ENCODE results near the gene PTBP3.
A peak's percentile ranks its signal among the peaks of the same experiment; 100 is the strongest.

The PTBP3 gene

GRCh38 chr9:112174965-112175795 lies 158.2 kb downstream of the PTBP3 start, which contains the start of gene SUSD1:
TSS of gene SUSD1 (minus strand) at chr9:112175297. CDS start at chr9:112175235, 62 bp downstream.
- H3K4me3 ChIP-seq (ENCODE audit: control insufficient read depth, low read depth, low read length), result peak within 1 kb of the TSS; percentile 34
- TF ChIP-seq CTCF (IDR thresholded peaks at IDR 0.05; ENCODE audit: control insufficient read depth, insufficient read depth, low read depth, low read length, missing control alignments), result no peak
- DNase-seq (ENCODE audit: low read depth), result no peak

DNA sequence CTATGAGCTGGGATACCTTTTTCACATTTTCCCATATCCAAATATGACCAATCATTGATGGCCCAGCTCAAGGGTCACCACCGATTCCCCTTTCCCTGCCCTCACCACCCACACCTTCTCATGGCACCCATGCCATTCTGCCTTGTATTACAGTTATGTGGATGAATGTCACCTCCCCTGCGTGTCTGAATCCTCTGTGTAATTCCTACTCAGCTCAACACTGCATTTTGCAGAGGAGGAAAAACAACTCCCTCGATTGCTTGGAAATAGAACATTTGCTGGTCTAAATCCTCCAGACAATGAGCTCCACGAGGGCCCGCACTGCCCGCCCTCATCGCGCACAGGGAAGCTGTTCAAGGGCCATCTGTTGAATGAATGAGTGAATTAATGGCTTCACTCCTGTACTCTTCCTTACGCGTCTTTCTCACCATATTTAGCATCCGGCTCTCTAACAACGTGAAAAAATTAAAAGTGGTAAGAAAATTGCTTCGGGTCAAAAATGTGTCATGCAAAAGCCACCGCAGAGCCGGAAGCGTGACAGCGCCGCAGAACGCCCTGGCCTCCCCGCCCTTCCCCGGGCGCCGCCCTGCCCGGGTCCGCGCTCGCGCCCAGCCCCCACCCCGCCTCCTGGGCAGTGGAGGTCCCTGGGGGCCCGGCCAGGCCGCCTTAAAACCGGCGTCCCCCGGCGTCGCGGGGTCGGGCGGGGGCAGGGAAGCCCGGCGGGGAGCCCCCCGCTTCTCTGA lies 159.0 kb downstream of the PTBP3 start:
- peak overlapping the region; percentile 34 for H3K4me3 ChIP-seq (ENCODE audit: control insufficient read depth, low read depth, low read length)
- DNase-seq (ENCODE audit: low read depth), result no peak
- no peak for TF ChIP-seq CTCF (IDR thresholded peaks at IDR 0.05; ENCODE audit: control insufficient read depth, insufficient read depth, low read depth, low read length, missing control alignments)

DNA sequence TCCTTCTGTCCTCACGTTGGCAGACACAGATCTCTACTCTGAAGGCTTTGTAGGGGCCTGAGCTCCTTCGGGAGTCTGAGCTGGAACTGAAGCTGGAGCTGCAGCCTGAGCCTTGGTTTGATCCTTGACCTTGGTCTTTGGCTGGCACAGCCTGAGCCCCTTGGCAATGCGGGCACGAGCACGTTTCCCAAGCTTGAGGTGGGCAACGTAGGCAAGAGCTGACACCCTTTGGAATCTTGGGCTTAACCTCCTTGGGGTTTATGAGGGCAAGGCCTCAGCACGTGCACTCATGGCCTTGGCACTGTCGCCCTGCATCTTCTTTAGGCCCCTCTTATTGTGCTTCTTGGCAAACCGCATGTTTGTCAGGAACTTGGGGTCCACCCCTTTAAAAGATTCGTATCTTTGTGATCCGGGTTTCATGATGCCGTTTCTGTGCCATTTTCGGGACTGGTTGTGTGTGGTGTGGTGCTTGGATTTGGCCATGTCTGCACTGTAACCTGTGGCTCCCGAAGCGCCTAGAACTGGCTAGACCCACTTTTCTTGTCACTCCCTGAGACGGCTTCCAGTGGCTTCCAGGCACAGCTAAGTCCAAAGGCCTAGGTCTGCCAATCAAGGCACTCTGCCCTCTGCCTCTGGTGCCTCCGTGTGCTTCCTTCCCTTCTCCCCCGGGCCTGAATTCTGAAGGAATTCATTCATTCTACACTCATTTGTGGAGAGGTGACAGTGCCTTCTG lies 159.8 kb downstream of the PTBP3 start:
- TF ChIP-seq CTCF (IDR thresholded peaks at IDR 0.05; ENCODE audit: control insufficient read depth, insufficient read depth, low read depth, low read length, missing control alignments), result no peak
- H3K4me3 ChIP-seq (ENCODE audit: control insufficient read depth, low read depth, low read length), result no peak overlapping the region
- no peak for DNase-seq (ENCODE audit: low read depth)

DNA sequence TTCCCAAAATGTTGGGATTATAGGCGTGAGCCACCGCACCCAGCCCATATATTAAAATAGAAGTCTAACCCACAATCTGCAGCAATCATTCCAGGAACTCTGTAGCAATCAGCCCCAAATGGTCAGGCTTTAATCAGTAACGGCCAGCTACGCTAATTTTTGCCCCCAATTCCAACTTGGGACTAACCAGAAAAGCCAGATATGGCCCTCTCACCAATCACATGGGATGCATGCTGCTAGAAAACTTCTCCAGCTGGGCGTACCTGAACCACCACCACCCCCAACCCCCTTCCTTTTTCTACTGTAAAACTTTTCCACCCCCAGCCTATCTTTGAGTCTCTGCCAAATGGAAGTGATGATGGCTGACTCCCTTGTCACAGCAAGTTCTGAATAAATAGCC lies 162.5 kb downstream of the PTBP3 start:
- no peak overlapping the region for H3K4me3 ChIP-seq (ENCODE audit: control insufficient read depth, low read depth, low read length)
- no peak for TF ChIP-seq CTCF (IDR thresholded peaks at IDR 0.05; ENCODE audit: control insufficient read depth, insufficient read depth, low read depth, low read length, missing control alignments)
- no peak for DNase-seq (ENCODE audit: low read depth)

DNA sequence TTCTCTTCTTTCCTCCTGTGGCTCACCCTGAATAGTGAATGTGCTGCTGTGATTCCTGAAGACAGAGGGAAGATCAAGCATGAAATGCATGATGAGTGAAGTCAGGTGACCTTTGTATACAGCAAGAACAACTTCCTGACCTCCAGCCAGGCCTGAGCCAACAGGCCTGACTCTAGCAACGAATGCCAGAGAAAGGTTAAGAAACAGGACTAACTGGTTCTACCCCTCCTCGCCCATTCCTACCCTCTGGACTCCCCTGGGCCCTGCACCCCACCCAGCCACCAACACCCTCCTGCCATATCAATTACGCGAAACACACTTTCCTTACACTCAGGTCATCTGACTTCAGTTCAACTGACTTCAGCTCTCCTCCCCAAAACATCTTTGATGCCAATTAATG lies 163.2 kb downstream of the PTBP3 start:
- no peak for TF ChIP-seq CTCF (IDR thresholded peaks at IDR 0.05; ENCODE audit: control insufficient read depth, insufficient read depth, low read depth, low read length, missing control alignments)

DNA sequence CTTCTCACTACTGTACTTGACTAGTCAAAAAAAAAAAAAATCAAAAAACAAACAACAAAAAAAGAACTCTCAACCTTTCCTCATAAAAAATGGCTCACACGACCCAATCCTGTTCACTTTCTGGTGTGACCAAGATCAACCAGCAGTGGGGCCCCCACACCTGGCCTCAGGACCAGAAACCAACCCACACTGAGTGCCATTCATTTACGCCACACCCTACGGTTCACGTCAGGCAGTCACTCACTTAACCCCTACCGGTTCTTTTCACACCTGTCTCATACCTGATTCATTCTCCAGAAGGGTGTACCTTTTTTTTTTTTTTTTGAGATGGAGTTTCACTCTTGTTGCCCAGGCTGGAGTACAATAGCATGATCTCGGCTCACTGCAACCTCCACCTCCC lies 164.1 kb downstream of the PTBP3 start:
- DNase-seq (ENCODE audit: low read depth), result no peak
- H3K4me3 ChIP-seq (ENCODE audit: control insufficient read depth, low read depth, low read length), result no peak overlapping the region
- no peak for TF ChIP-seq CTCF (IDR thresholded peaks at IDR 0.05; ENCODE audit: control insufficient read depth, insufficient read depth, low read depth, low read length, missing control alignments)

More for the DNA sequence above, 163.2 kb downstream of the PTBP3 start:
- H3K4me3 ChIP-seq (ENCODE audit: control insufficient read depth, low read depth, low read length), result no peak overlapping the region
- DNase-seq (ENCODE audit: low read depth), result no peak
